Left lobe of liver (tissue), 2 donors: ENCODE data around the gene DUS1L. TPM values are rescaled to one million over a fixed set of nuclear protein-coding genes. Genes with fewer than 3 reads are reported as not detected.
"Not testable (repeated sequence)": the region's sequence is repeated elsewhere in the genome, so short reads cannot be mapped to it uniquely, and the experiment has no call there.

Experiments used
- ATAC-seq: fragments of 200-7000 bp; cut with Tn5 transposase; one replicate; pipeline ENCODE4 v1.9.1; 2020; ENCODE audit warnings: mild to moderate bottlenecking, moderate library complexity
- DNase-seq: peaks from one replicate; pipeline ENCODE4 v3.0.0-alpha.2; 2020; ENCODE audit warnings: low spot score
- total RNA-seq: library from RNA; stranded (reverse); gene quantifications from one replicate; pipeline ENCODE4 v1.2.1, GENCODE V29; 2021
- donor health status: DM: no; HTN: no; CAD: no; lungs with moderate emphysema.
- donor health status: DM: no; HTN: yes; CAD: no.

Gene DUS1L
- total RNA-seq, 1 donor from 2014 or later, result 121 TPM

GRCh38 chr17:82046903-82047302 is 18.7 kb downstream of the DUS1L start:
- ATAC-seq, result no peak
- DNase-seq, result no peak

GRCh38 chr17:82045936-82046484 is 19.6 kb downstream of the DUS1L start:
- DNase-seq (no peak), ATAC-seq (no peak)

GRCh38 chr17:82043507-82043906 is 22.1 kb downstream of the DUS1L start:
- ATAC-seq, result no peak
- no peak for DNase-seq

- no peak for DNase-seq
- ATAC-seq, result no peak
Measured at GRCh38 chr17:82042649-82043048, 23.0 kb downstream of the DUS1L start.

GRCh38 chr17:82041144-82041814 is 24.3 kb downstream of the DUS1L start:
- DNase-seq (no peak), ATAC-seq (no peak)

GRCh38 chr17:82039695-82040299 is 25.8 kb downstream of the DUS1L start:
- DNase-seq, result peak; percentile 96
- peak; percentile 49 for ATAC-seq

- not testable (repeated sequence) for ATAC-seq, DNase-seq
Measured at GRCh38 chr17:82038796-82039409, 26.7 kb downstream of the DUS1L start.

GRCh38 chr17:82037889-82038195 is 27.8 kb downstream of the DUS1L start:
- DNase-seq (no peak), ATAC-seq (no peak)

- DNase-seq (peak; percentile 99), ATAC-seq (peak; percentile 66)
Measured at GRCh38 chr17:82037092-82037888, 28.3 kb downstream of the DUS1L start, which contains the start of gene DCXR. Gene DCXR (minus strand): TSS chr17:82037697. CDS start chr17:82037682, 15 bp downstream.

GRCh38 chr17:82036634-82037091 is 28.9 kb downstream of the DUS1L start:
- ATAC-seq, result no peak

GRCh38 chr17:82035956-82036633 is 29.5 kb downstream of the DUS1L start:
- ATAC-seq, result no peak
- no peak for DNase-seq

More at GRCh38 chr17:82036634-82037091, 28.9 kb downstream of the DUS1L start:
- no peak for DNase-seq

- no peak for DNase-seq
- ATAC-seq, result no peak
Measured at GRCh38 chr17:82035488-82035887, 30.1 kb downstream of the DUS1L start.

GRCh38 chr17:82034371-82035011 is 31.1 kb downstream of the DUS1L start:
- peak; percentile 88 for DNase-seq
- ATAC-seq, result peak; percentile 17

- DNase-seq, result no peak
- no peak for ATAC-seq
Measured at GRCh38 chr17:82033359-82034085, 32.1 kb downstream of the DUS1L start.

- ATAC-seq (peak; percentile 21), DNase-seq (no peak)
Measured at GRCh38 chr17:82031885-82032627, 33.5 kb downstream of the DUS1L start.

GRCh38 chr17:82031303-82031884 is 34.2 kb downstream of the DUS1L start, which contains the start of gene RAC3:
Gene RAC3 (plus strand): TSS chr17:82031678. CDS start chr17:82031762, 84 bp downstream.
- ATAC-seq (peak; percentile 1), DNase-seq (no peak)

- ATAC-seq (peak; percentile 68), DNase-seq (peak; percentile 91)
Measured at GRCh38 chr17:82030470-82031302, 34.9 kb downstream of the DUS1L start.
